Dermis blood vessel endothelial cell (primary cell): ENCODE data around the gene ZSCAN9. TPM values are rescaled to one million over a fixed set of nuclear protein-coding genes. Genes with fewer than 3 reads are reported as not detected.

Experiments
- DNase-seq: peaks from one replicate; pipeline ENCODE4 v3.0.0; 2010
- total RNA-seq: library from RNA; depleted of rRNA; stranded (reverse); fragments of >200 nt; gene quantifications from 2 replicates; pipeline ENCODE4 v1.2.3, GENCODE V29; 2014

Gene ZSCAN9
- total RNA-seq = 10.7 and 17.9 TPM in 2 replicates

- peak; percentile 94 for DNase-seq
Measured at GRCh38 chr6:28225056-28225834, at the start of gene ZSCAN9. Gene ZSCAN9 (plus strand): TSS chr6:28225275. CDS start chr6:28227085, 1,810 bp downstream.

DNA sequence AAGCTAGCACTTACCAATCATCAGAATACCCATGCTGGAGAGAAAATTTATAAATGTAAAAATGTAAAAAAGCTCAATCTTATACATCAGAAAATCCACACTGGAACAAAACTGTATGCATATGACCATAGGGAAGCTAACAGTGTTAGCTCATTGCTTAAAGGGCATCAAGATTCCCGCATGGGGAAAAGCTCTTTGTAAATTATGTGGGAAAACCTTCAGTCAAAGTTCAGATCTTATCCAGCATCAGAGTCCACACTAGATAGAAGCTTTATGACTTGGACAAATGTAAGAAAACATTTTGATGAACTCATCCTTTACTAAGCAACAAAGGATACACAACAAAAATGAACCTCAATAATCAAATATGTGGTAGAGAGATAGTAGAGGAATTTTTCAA, 48.7 kb upstream of the ZSCAN9 start:
- DNase-seq = no peak

- no peak for DNase-seq
Measured at GRCh38 chr6:28182255-28182654, 42.8 kb upstream of the ZSCAN9 start.

DNA sequence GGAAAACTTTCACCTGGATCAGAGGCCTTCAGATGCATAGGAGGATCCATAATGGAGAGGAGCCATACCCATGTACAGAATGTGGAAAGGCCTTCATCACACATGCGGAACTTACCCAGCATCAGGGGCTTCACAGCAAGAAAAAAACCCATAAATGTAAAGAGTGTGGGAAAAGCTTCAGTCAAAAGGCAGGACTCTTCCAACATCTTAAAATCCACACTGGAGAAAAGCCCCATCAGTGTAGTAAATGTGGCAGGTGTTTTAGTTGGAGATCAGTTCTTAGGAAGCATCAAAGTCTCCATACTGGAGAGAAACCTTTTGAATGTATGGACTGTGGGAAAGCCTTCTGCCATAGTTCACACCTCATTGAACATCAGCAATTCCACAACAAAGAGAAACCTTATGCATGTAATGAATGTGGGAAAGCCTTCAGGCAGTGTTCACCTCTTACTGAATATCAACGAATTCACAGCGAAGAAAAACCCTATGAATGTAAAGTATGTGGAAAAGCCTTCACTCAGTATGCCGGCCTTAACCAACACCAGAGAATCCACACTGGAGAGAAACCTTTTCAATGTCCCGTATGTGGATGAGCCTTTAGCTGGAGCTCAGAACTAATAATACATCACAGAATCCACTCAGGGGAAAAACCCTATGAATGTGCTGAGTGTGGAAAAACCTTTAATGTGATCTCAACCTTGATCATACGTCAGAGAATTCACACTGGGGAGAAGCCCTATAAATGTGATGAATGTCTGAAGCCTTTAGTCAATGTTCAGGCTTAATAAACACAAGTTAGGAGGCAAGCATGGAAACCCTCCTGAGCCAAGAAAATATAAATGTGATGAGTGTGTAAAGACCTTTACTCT, 36.7 kb upstream of the ZSCAN9 start:
- no peak for DNase-seq

DNA sequence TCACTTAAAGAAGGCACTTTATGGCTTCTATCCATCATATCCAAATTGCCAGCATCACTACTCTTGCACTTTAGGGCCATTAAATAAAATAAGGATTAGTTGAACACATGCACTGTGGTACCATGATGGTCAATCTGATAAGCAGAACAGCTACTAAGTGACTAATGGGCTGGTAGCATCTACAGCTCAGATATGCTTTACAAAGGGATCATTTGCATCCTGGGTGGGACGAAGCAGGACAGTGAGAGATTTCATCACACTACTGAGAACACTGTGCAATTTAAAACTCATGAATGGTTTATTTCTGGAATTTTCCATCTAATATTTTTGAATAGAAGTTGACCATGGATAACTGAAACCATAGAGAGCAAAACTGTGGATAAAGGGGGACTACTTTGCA, 25.1 kb upstream of the ZSCAN9 start:
- no peak for DNase-seq

DNA sequence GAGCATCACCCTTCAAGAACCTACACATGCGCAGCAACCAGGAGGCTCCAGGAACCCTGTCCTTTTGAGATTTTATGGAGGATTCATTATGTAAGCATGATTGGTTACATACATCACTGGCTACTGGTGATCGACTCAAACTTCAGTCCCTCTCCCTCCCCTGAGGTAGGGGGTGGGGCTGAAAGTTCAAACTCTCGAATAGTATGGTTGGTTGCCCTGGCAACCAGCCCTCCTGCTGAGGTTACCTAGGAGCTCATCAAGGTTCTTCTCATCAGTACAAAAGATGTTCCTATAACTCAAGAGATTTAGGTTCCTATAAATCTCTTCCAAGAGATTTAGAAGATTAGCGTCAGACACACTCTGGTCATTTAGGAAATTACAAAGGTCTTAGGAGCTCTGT, 21.9 kb upstream of the ZSCAN9 start:
- DNase-seq = no peak

- no peak for DNase-seq
Measured at GRCh38 chr6:28205879-28206278, 19.2 kb upstream of the ZSCAN9 start.

GRCh38 chr6:28206527-28206926, 18.5 kb upstream of the ZSCAN9 start:
- no peak for DNase-seq

GRCh38 chr6:28206928-28207509, 18.1 kb upstream of the ZSCAN9 start:
- no peak for DNase-seq

DNA sequence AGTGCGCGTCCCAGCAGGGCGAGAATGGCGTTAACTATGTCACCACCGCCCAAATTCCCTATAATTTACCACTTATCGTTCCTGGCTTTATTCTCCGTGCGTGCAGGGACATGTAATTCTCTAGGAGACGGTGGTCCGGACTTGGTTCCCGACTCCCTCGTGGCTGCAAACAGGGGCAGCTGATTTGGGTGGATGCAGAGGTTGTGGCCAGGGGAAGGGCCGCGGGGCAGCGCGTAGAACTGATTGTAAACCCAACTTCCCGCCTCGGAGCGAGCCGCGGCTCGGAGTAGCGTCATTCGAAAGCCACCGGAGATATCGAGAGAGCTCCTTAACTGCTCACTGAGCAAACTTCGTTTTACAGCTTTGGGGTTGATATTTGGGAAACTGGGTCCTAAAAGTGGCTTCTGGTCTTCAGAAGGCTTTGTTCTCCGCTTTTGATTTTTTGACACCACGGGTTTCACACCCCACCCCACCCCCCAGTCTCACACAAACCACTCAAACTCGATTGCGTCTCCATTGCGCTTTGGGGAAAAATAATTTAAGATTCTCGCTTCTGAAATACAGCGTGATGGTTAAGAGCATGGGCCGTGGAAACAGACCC, 17.5 kb upstream of the ZSCAN9 start:
- DNase-seq = peak; percentile 55

GRCh38 chr6:28208111-28208659, 16.9 kb upstream of the ZSCAN9 start:
- DNase-seq = no peak

DNA sequence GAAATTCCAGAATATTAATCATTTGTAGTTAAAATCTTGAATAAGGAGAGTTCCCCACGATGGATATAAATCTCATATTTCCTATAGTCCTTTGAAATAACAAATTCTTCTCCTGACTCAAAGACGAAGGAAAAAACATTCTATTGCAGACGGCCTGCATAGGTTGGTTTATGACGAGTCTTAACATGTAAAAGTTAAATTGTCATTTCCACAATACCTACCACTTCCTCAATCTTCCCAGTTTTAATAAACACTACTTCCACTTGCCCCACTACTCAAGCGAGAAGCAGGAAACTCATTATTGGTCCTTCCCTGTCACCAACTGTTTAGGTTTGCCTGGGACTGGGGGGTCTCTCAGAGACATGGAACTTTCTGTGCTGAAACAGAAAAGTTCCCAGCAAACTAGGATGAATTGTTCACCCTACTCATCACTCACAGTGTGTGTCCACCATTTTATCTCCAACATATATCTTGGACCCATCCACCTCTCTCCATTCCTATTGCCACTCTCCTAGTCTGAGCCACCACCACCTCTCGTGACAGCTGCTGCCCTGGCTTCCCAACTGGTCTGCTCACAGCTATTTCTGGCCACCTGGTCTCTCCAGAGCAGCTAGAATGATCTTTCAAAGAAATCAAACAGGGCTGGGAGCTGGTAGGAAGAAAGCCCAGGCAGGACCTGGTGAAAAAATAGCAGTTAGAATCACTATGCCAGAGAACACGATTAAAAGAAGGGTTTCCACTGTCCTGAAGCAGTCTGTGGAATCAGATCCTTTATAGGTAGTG, 15.1 kb upstream of the ZSCAN9 start:
- no peak for DNase-seq

DNA sequence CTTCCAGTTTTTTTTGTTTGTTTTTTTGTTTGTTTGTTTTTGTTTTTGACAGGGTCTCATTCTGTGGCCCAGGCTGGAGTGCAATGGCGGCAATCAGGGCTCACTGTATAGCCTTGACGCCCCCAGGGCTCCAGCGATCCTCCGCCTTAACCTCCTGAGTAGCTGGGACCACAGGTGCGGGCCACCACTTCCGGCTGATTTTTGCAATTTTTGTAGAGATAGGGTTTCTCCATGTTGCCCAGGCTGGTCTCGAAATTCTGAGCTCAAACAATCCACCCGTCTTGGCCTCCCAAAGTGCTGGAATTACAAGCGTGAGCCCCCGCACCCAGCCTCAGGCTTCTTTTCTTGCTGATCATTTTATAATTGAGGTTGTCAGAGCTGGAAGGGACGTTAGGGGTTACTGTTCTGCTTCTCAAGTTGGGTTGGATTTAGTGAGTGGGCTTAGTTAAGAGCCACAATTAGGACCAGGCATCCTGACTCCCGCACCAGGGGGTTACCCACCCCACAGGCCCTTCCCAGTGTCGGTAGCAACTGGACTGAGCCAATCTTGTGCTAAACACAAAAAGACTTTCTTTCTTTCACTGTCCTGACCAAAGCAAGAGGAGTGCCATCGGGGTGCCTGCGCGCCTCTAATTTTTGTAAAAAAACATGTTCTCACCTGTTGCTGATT, 13.1 kb upstream of the ZSCAN9 start:
- DNase-seq = peak; percentile 22

DNA sequence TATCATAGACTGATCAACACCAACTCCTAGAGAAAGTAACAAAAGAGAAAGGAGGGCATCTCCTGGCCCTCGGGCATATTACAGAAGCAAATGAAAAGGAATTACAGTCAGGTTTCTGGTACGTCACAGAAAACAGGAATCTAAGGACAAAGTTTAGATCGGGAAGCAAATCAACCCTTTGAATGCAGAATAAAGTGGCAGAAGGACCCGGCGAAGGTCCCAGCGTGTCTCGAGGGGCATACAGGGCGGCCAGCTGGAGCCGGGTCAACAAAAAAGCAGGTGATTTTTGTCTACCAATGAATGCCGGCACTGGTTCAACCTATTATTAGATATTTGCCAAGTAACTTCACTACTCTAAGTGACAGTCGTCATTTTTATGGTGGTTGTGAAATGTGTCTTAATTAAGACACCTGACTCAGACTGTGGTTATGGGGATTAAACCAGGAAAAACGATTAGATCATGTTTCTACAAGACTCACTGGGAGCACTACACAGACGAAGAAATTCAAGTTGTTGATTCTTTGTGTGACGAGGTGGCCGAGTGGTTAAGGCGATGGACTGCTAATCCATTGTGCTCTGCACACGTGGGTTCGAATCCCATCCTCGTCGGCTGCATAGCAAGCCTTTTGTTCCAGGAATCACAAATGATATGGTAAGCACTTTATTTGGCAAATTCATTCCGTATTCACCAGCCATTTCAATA, 12.4 kb upstream of the ZSCAN9 start:
- peak; percentile 87 for DNase-seq

DNA sequence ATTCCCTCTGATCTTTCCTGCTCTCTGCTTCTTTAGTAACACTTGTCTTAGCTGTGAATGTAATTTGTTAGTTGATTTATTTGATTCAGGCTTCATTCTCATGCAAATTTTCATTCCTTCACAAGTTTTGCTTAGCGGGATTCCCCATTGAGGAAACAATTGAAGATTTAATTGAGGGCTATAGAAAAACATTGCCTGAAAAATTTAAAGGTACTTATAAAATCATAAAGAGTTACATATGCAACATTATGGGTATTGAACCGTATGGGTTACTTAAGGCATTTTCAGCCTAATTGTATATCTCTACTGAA, 11.9 kb upstream of the ZSCAN9 start:
- DNase-seq = no peak

DNA sequence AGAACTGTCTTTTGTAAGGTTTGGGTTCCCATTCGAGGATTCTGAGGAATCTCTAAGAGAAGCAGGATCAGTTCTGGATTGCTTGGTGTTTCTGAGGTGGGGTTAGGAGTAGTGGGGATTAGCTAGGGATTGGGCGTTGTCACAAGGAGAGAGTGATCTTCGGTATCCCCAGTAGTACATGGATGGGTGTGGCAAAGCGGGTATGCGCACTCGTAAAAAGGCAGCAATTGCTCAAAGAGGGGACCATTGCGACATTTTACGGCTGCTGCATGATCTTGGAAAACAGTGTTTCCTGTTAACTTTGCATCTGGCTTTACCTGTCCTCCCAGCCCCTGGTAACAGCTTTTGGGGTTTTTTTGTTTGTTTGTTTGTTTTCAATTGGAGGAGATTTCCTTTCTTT, 9.7 kb upstream of the ZSCAN9 start:
- DNase-seq = no peak

DNA sequence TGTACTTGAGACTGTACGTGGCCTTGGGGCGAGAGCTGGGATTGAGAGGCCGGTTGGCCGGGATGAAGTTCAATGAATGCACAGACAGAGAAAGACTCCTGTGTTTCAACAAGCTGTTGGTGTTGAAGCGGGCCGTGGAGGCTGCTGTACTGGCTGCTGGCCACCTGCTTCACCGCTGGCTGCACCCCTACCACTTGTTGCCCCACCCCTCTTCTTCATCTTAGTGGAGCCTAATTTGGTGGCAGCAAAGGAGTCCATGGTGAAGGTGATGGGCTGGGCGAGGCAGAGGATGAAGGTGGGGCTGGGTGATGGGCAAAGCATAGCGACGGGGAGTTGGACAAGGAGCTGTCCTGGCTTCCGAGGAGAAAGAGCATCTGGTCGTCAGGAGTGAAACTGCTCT, 7.2 kb upstream of the ZSCAN9 start:
- no peak for DNase-seq

- peak; percentile 75 for DNase-seq
Measured at GRCh38 chr6:28218312-28219248, 6.5 kb upstream of the ZSCAN9 start.

DNA sequence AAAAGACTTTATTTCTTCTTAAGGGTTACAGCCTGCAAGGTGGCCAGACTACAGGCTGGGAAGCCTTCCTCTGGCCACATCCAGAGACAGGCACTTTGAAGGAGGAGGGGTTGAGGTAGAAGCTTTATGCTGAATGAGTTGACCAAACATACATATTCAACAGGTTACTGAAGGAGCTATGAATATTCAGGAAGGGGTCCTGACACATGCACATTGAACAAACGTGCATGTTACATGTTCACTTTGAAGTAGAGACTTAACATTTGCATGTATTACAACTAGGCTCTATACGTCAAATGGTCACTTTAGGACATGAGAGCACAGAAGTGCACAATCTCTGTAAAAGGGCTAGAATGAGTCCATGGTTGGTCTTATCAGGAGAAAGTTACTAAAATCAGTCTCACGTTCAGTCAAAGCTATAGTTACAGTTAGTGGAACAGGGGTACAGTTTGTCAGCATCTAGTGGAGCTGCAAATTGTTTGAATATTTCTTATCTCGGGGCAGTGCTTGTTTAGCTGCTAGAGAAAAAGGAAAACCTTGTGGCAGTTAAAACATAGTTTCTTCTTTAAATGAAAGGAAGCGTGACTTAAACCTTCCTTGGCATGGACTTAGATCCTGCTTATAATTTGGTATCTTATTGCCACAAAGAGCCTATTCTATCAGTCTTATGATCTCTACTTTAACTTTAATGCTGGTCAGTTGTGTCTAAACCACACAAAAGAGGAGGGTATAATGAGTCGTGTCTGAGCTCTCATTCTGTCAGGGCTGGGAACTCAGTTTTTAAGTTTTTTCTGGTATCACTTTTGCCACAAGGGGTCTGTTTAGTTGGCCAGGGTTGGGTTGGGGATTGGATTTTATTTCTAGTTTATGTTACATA, 4.6 kb upstream of the ZSCAN9 start:
- DNase-seq = no peak
